Measurements from ENCODE around the gene PPARD.

DNA sequence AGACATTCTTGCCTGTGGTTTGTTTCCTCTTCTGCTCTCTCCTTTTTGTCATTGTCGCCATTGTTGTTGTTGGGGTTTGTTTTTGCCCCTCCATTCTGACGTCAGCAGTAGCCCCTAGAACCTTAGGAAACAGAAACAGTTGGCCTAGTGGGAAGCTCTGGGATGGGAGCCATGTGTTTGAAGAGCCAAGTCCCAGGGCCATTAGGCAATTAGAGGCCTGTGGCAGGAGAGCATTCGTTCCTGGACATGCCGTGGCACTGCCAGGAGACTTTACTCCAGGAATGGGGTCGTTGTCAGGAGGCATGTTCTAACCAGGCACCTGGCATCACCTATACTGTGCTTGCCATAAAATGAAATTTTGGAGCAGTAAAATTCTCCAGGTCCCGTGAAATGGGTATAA lies 39.7 kb downstream of the PPARD start:
- TF ChIP-seq TAF1 (IDR thresholded peaks at IDR 0.05; ENCODE audit: borderline replicate concordance, insufficient read depth, low read length), result no peak
- TF ChIP-seq REST (IDR thresholded peaks at IDR 0.05; ENCODE audit: insufficient read depth in 1 of 2, low read depth in 2 of 2, low read length in 2 of 2), result no peak
- no peak for TF ChIP-seq POLR2AphosphoS5 (IDR thresholded peaks at IDR 0.05; ENCODE audit: low read depth, low read length)

Data from PFSK-1 (cell line).